HEK293 (cell line): Measurements from ENCODE around the gene JAK3.

ENCODE experiments used
- BCL11A ChIP-seq: fragments of 450-650 bp; formaldehyde crosslinking; IDR thresholded peaks from 2 replicates; pipeline ENCODE4 v1.5.1; 2016; ENCODE audit warnings: low read depth, missing biosample characterization, missing genetic modification characterization
- CTCF ChIP-seq: fragments of 450-650 bp; formaldehyde crosslinking; IDR thresholded peaks from 2 replicates; pipeline ENCODE4 v1.5.1; 2016; ENCODE audit warnings: missing biosample characterization, missing genetic modification characterization
- MYNN ChIP-seq: fragments of 450-650 bp; formaldehyde crosslinking; IDR thresholded peaks from 2 replicates; pipeline ENCODE4 v1.5.1; 2016; ENCODE audit warnings: missing biosample characterization, missing genetic modification characterization, borderline replicate concordance
- PRDM4 ChIP-seq: fragments of 450-650 bp; formaldehyde crosslinking; IDR thresholded peaks from 2 replicates; pipeline ENCODE4 v1.5.1; 2017; ENCODE audit warnings: missing biosample characterization, missing genetic modification characterization
- ZIC2 ChIP-seq: fragments of 450-650 bp; formaldehyde crosslinking; IDR thresholded peaks from 2 replicates; pipeline ENCODE4 v1.5.1; 2016; ENCODE audit warnings: missing biosample characterization, missing genetic modification characterization
- ZNF138 ChIP-seq: fragments of 450-650 bp; formaldehyde crosslinking; IDR thresholded peaks from 2 replicates; pipeline ENCODE4 v1.5.1; 2016; ENCODE audit warnings: missing biosample characterization, missing genetic modification characterization, borderline replicate concordance
- ZNF146 ChIP-seq: fragments of 450-650 bp; formaldehyde crosslinking; IDR thresholded peaks from 2 replicates; pipeline ENCODE4 v1.5.1; 2016; ENCODE audit warnings: missing biosample characterization, missing genetic modification characterization
- ZNF16 ChIP-seq: fragments of 450-650 bp; formaldehyde crosslinking; IDR thresholded peaks from 2 replicates; pipeline ENCODE4 v1.5.1; 2016; ENCODE audit warnings: low read depth, missing biosample characterization, missing genetic modification characterization
- ZNF169 ChIP-seq: fragments of 450-650 bp; formaldehyde crosslinking; IDR thresholded peaks from 2 replicates; pipeline ENCODE4 v1.5.1; 2016; ENCODE audit warnings: missing biosample characterization, missing genetic modification characterization
- ZNF433 ChIP-seq: fragments of 450-650 bp; formaldehyde crosslinking; IDR thresholded peaks from 2 replicates; pipeline ENCODE4 v1.5.1; 2016; ENCODE audit warnings: missing biosample characterization, missing genetic modification characterization, low read depth
- ZNF624 ChIP-seq: fragments of 450-650 bp; formaldehyde crosslinking; IDR thresholded peaks from 2 replicates; pipeline ENCODE4 v1.5.1; 2017; ENCODE audit warnings: missing biosample characterization, missing genetic modification characterization
- ZNF629 ChIP-seq: fragments of 450-650 bp; formaldehyde crosslinking; IDR thresholded peaks from 2 replicates; pipeline ENCODE4 v1.5.1; 2017; ENCODE audit warnings: missing biosample characterization, missing genetic modification characterization
- ZNF658 ChIP-seq: fragments of 450-650 bp; formaldehyde crosslinking; IDR thresholded peaks from 2 replicates; pipeline ENCODE4; 2016; ENCODE audit warnings: missing biosample characterization, missing genetic modification characterization
- ZNF785 ChIP-seq: fragments of 450-650 bp; formaldehyde crosslinking; IDR thresholded peaks from 2 replicates; pipeline ENCODE4 v1.5.1; 2016; ENCODE audit warnings: missing biosample characterization, missing genetic modification characterization

GRCh38 chr19:17866964-17867486 lies 19.2 kb upstream of the JAK3 start:
- TF ChIP-seq ZNF658: no peak
- no peak for TF ChIP-seq ZNF624 (tag by site-specific recombination)
- no peak for TF ChIP-seq CTCF
- TF ChIP-seq MYNN: no peak
- TF ChIP-seq ZNF138 (tag by site-specific recombination): no peak
- TF ChIP-seq ZNF146 (tag by site-specific recombination): no peak
- TF ChIP-seq ZIC2 (tag by site-specific recombination): no peak
- no peak for TF ChIP-seq ZNF433 (tag by site-specific recombination)
- TF ChIP-seq ZNF785 (tag by site-specific recombination): no peak
- TF ChIP-seq ZNF169: no peak
- TF ChIP-seq ZNF629 (tag by site-specific recombination): no peak
- no peak for TF ChIP-seq ZNF16 (tag by site-specific recombination)
- TF ChIP-seq BCL11A (tag by site-specific recombination): no peak
- no peak for TF ChIP-seq PRDM4 (tag by site-specific recombination)
